SH-SY5Y (cell line): Measurements from ENCODE around the gene ANKRD31.

Source experiments
- GATA2 ChIP-seq: IDR thresholded peaks from 2 replicates; pipeline ENCODE4 v1.6.1; 2011; ENCODE audit warnings: mild to moderate bottlenecking, low read depth, low read length
- GATA3 ChIP-seq: IDR thresholded peaks from 2 replicates; pipeline ENCODE4 v1.6.1; 2011; ENCODE audit warnings: low read depth, mild to moderate bottlenecking, low read length, moderate library complexity

DNA sequence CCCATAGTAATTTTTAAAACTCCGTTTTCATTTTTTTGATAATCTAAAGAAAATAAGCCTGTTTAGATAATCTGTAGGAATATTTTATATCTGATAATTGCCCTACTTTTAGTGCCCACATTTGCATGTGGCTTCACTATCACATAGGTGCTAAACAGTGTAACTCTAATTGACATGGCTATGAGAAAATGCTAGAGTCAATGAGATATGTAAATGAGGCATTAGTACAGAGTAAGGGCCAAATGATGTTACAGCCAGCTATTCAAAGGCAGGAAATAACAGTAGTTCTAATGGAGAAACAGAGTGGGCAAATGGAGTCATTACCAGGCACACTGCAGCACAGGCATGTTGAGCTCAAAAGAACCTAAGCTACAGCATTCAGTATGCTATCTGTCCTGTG, 147.0 kb downstream of the ANKRD31 start:
- TF ChIP-seq GATA3 (no peak), GATA2 (no peak)
